GM03348 (cell line): ENCODE measurements around the gene WASL.

Experiments
- DNase-seq: peaks from one replicate; pipeline ENCODE4 v3.0.0; 2012; ENCODE audit warnings: low spot score

WASL gene

GRCh38 chr7:123690550-123690949, 58.3 kb downstream of the WASL start:
- DNase-seq: no peak

GRCh38 chr7:123689250-123689649, 59.6 kb downstream of the WASL start:
- DNase-seq: no peak

GRCh38 chr7:123687727-123688126, 61.1 kb downstream of the WASL start:
- no peak for DNase-seq

- no peak for DNase-seq
Observed at GRCh38 chr7:123687161-123687560, 61.6 kb downstream of the WASL start.

GRCh38 chr7:123682690-123683089, 66.1 kb downstream of the WASL start:
- peak; percentile 41 for DNase-seq

- DNase-seq: no peak
Observed at GRCh38 chr7:123681561-123681960, 67.2 kb downstream of the WASL start.

GRCh38 chr7:123680580-123680979, 68.2 kb downstream of the WASL start:
- no peak for DNase-seq

GRCh38 chr7:123679614-123680013, 69.2 kb downstream of the WASL start:
- no peak for DNase-seq

- DNase-seq: no peak
Observed at GRCh38 chr7:123677061-123677715, 71.6 kb downstream of the WASL start.

- peak; percentile 66 for DNase-seq
Observed at GRCh38 chr7:123675181-123675473, 73.7 kb downstream of the WASL start.

- peak; percentile 39 for DNase-seq
Observed at GRCh38 chr7:123674399-123675180, 74.2 kb downstream of the WASL start.

GRCh38 chr7:123673752-123674398, 74.9 kb downstream of the WASL start:
- no peak for DNase-seq

- DNase-seq: no peak
Observed at GRCh38 chr7:123673137-123673732, 75.6 kb downstream of the WASL start.

- DNase-seq: no peak
Observed at GRCh38 chr7:123669485-123669884, 79.3 kb downstream of the WASL start.

GRCh38 chr7:123666492-123666891, 82.3 kb downstream of the WASL start:
- DNase-seq: no peak

GRCh38 chr7:123665896-123666295, 82.9 kb downstream of the WASL start:
- no peak for DNase-seq

- DNase-seq: no peak
Observed at GRCh38 chr7:123665157-123665556, 83.6 kb downstream of the WASL start.

- DNase-seq: no peak
Observed at GRCh38 chr7:123663200-123663599, 85.6 kb downstream of the WASL start.

GRCh38 chr7:123662755-123663154, 86.0 kb downstream of the WASL start:
- DNase-seq: no peak

GRCh38 chr7:123662293-123662692, 86.5 kb downstream of the WASL start:
- DNase-seq: no peak

- DNase-seq: no peak
Observed at GRCh38 chr7:123661765-123662164, 87.0 kb downstream of the WASL start.

- no peak for DNase-seq
Observed at GRCh38 chr7:123660514-123661354, 88.1 kb downstream of the WASL start.
